H1 (cell line): ENCODE results near the gene ANKRD12. TPM values are rescaled to one million over a fixed set of nuclear protein-coding genes. Genes with fewer than 3 reads are reported as not detected.

ENCODE experiments used
- CTCF ChIA-PET: fragments of 300-600 bp; sonication (Branson Sonifier 250); formaldehyde crosslinking; loops from one replicate; lab custom pipeline; 2021; ENCODE audit not compliant: partially characterized antibody; lab: Charles Lee
- POLR2A ChIA-PET: fragments of 300-600 bp; sonication (Branson Sonifier 250); formaldehyde crosslinking; loops from one replicate; lab custom pipeline; 2021; ENCODE audit warnings: inconsistent platforms; ENCODE audit not compliant: partially characterized antibody; lab: Charles Lee
- DNase-seq, 2 experiments: peaks; one replicate each; pipeline versions ENCODE4 v3.0.0 to v3.0.0-alpha.2; 2010 to 2022; ENCODE audit warnings: low spot score in 2 of 2, low read depth in 1 of 2, mixed read lengths in 1 of 2
- FAIRE-seq: peaks from 2 replicates; lab custom pipeline; 2011; peaks lifted over from hg19 to GRCh38; lab: Jason Lieb, UNC
- H2AFZ ChIP-seq: 2 replicates; pipeline ENCODE4 v1.8.1; 2012; ENCODE audit warnings: low read length, inconsistent platforms
- H2AK5ac ChIP-seq: 2 replicates; pipeline ENCODE4 v1.6.1; 2013; ENCODE audit warnings: low read depth, low read length
- H2BK120ac ChIP-seq: replicated peaks from 2 replicates; pipeline ENCODE3; 2013; ENCODE audit warnings: low read depth, low read length, inconsistent platforms
- H2BK12ac ChIP-seq: 2 replicates; pipeline ENCODE4 v1.6.1; 2013; ENCODE audit warnings: low read depth, low read length
- H2BK15ac ChIP-seq: 2 replicates; pipeline ENCODE4 v1.6.1; 2013; ENCODE audit warnings: low read length
- H2BK20ac ChIP-seq: 2 replicates; pipeline ENCODE4 v1.6.1; 2013; ENCODE audit warnings: low read length
- H2BK5ac ChIP-seq: 2 replicates; pipeline ENCODE4 v1.6.1; 2013; ENCODE audit warnings: low read depth, low read length
- H3K14ac ChIP-seq: 2 replicates; pipeline ENCODE4 v1.6.1; 2013; ENCODE audit warnings: inconsistent platforms; ENCODE audit not compliant: insufficient read length
- H3K18ac ChIP-seq: 2 replicates; pipeline ENCODE4 v1.6.1; 2013; ENCODE audit warnings: low read length; ENCODE audit errors: extremely low read depth
- H3K23ac ChIP-seq: 2 replicates; pipeline ENCODE4 v1.6.1; 2013; ENCODE audit warnings: inconsistent platforms; ENCODE audit not compliant: insufficient read length
- H3K23me2 ChIP-seq: 2 replicates; pipeline ENCODE4 v1.6.1; 2013; ENCODE audit warnings: low read depth, low read length
- H3K27ac ChIP-seq: 2 replicates; pipeline ENCODE4 v1.6.1; 2011; ENCODE audit warnings: low read depth, low read length, inconsistent platforms
- H3K27me3 ChIP-seq, 4 experiments: replicated peaks in 1 of 4; 1 replicate in 1 of 4; 2 replicates in 3 of 4; pipeline versions ENCODE4 v1.6.1 to v1.8.1; 2011 to 2013; ENCODE audit warnings: low read length in 3 of 4, mild to moderate bottlenecking in 3 of 4, inconsistent platforms in 2 of 4, mixed read lengths in 2 of 4, moderate library complexity in 1 of 4; ENCODE audit not compliant: control insufficient read depth in 3 of 4, insufficient read depth in 3 of 4; ENCODE audit errors: extremely low read depth in 1 of 4
- H3K36me3 ChIP-seq, 4 experiments: 2 replicates each; pipeline versions ENCODE4 v1.6.1 to v1.8.1; 2011 to 2013; ENCODE audit warnings: mild to moderate bottlenecking in 4 of 4, low read length in 3 of 4, moderate library complexity in 2 of 4, control low read depth in 1 of 4, inconsistent platforms in 1 of 4; ENCODE audit not compliant: insufficient read depth in 4 of 4, control insufficient read depth in 2 of 4
- H3K4ac ChIP-seq: replicated peaks from 2 replicates; pipeline ENCODE3; 2013; ENCODE audit warnings: low read length, low read depth, mixed read lengths, inconsistent platforms; ENCODE audit not compliant: insufficient read length
- H3K4me1 ChIP-seq, 4 experiments: replicated peaks in 1 of 4; 1 replicate in 1 of 4; 2 replicates in 3 of 4; pipeline versions ENCODE4 v1.6.1 to v1.8.1; 2011 to 2013; ENCODE audit warnings: low read length in 3 of 4, inconsistent platforms in 2 of 4, mixed read lengths in 1 of 4; ENCODE audit not compliant: insufficient read depth in 4 of 4, control insufficient read depth in 3 of 4
- H3K4me2 ChIP-seq, 2 experiments: 2 replicates each; pipeline versions ENCODE4 v1.6.1 to v1.8.1; 2011 to 2013; ENCODE audit warnings: low read depth in 2 of 2, low read length in 2 of 2, control low read depth in 1 of 2, inconsistent platforms in 1 of 2, mild to moderate bottlenecking in 1 of 2; ENCODE audit not compliant: insufficient read depth in 1 of 2
- H3K4me3 ChIP-seq, 4 experiments: fragments of 200-600, 300-600 bp in 1 of 4; sonication (generic), shearing (Covaris generic), sonication (Bioruptor Twin) in 1 of 4; 2 replicates each; pipeline versions ENCODE4 v1.5.1 to v1.8.1; 2011 to 2016; ENCODE audit warnings: low read length in 4 of 4, low read depth in 3 of 4, control low read depth in 2 of 4, inconsistent platforms in 2 of 4, mild to moderate bottlenecking in 2 of 4, mixed read lengths in 1 of 4, moderate library complexity in 1 of 4; ENCODE audit not compliant: insufficient read depth in 2 of 4; ENCODE audit errors: extremely low read depth in 1 of 4
- H3K56ac ChIP-seq: replicated peaks from 2 replicates; pipeline ENCODE3; 2013; ENCODE audit warnings: low read depth, mild to moderate bottlenecking, mixed read lengths, low read length, inconsistent platforms; ENCODE audit not compliant: insufficient read length
- H3K79me1 ChIP-seq: 2 replicates; pipeline ENCODE4 v1.6.1; 2013; ENCODE audit warnings: low read depth, low read length, control low read depth
- H3K79me2 ChIP-seq, 2 experiments: 2 replicates each; pipeline versions ENCODE4 v1.6.1 to v1.8.1; 2012 to 2013; ENCODE audit warnings: low read length in 2 of 2, mild to moderate bottlenecking in 2 of 2, inconsistent platforms in 1 of 2; ENCODE audit not compliant: insufficient read depth in 2 of 2, control insufficient read depth in 1 of 2
- H3K9ac ChIP-seq, 4 experiments: replicated peaks in 1 of 4; 1 replicate in 1 of 4; 2 replicates in 3 of 4; pipeline versions ENCODE4 v1.6.1 to v1.8.1; 2011 to 2013; ENCODE audit warnings: low read depth in 3 of 4, low read length in 3 of 4, control low read depth in 2 of 4, mild to moderate bottlenecking in 2 of 4, moderate library complexity in 2 of 4, inconsistent platforms in 1 of 4; ENCODE audit errors: extremely low read depth in 1 of 4
- H3K9me3 ChIP-seq, 2 experiments: 2 replicates each; pipeline versions ENCODE4 v1.6.1 to v1.8.1; 2012 to 2013; ENCODE audit warnings: mild to moderate bottlenecking in 2 of 2, moderate library complexity in 2 of 2, control low read depth in 1 of 2, inconsistent platforms in 1 of 2, low read depth in 1 of 2, low read length in 1 of 2, mixed read lengths in 1 of 2; ENCODE audit not compliant: insufficient read depth in 2 of 2
- H4K20me1 ChIP-seq, 2 experiments: replicated peaks in 1 of 2; 2 replicates each; pipeline versions ENCODE3 to v1.8.1; 2011 to 2013; ENCODE audit warnings: inconsistent platforms in 2 of 2, low read length in 2 of 2, mild to moderate bottlenecking in 1 of 2; ENCODE audit not compliant: insufficient read depth in 2 of 2, control insufficient read depth in 1 of 2
- H4K5ac ChIP-seq: 2 replicates; pipeline ENCODE4 v1.6.1; 2013; ENCODE audit warnings: low read length, low read depth, mixed read lengths, inconsistent platforms; ENCODE audit not compliant: insufficient read length
- H4K8ac ChIP-seq: 2 replicates; pipeline ENCODE4 v1.8.0; 2013; ENCODE audit warnings: mild to moderate bottlenecking, moderate library complexity, low read length, inconsistent platforms; ENCODE audit not compliant: insufficient read depth; ENCODE audit errors: extremely low read depth
- H4K91ac ChIP-seq: replicated peaks from 2 replicates; pipeline ENCODE3; 2013; ENCODE audit warnings: low read length, mixed read lengths, inconsistent platforms; ENCODE audit not compliant: insufficient read length
- ASH2L ChIP-seq: fragments of 200-600, 300-600 bp; sonication (generic); IDR thresholded peaks from one replicate; pipeline ENCODE4 v1.7.1; 2017; ENCODE audit warnings: low read length
- ATF3 ChIP-seq: IDR thresholded peaks from 2 replicates; pipeline ENCODE4 v1.6.1; 2011; ENCODE audit warnings: low read depth, mild to moderate bottlenecking, low read length; ENCODE audit not compliant: insufficient read depth
- E2F6 ChIP-seq: IDR thresholded peaks from 2 replicates; pipeline ENCODE4 v1.6.1; 2012; ENCODE audit warnings: inconsistent platforms
- EGR1 ChIP-seq: IDR thresholded peaks from 2 replicates; pipeline ENCODE4 v1.6.1; 2011; ENCODE audit warnings: low read depth, low read length, borderline replicate concordance
- EZH2 ChIP-seq: fragments of 200-600 bp; sonication (generic); IDR thresholded peaks from 2 replicates; pipeline ENCODE4 v1.7.1; 2012; ENCODE audit warnings: low read depth, mild to moderate bottlenecking, moderate library complexity, low read length, inconsistent platforms; ENCODE audit not compliant: severe bottlenecking
- GTF2F1 ChIP-seq: IDR thresholded peaks from 2 replicates; pipeline ENCODE4 v1.6.1; 2012; ENCODE audit warnings: low read depth, low read length, improper control_type of control experiment, borderline replicate concordance
- HDAC6 ChIP-seq: IDR thresholded peaks from one replicate; pipeline ENCODE4 v1.7.1; 2012; ENCODE audit warnings: low read depth, mild to moderate bottlenecking, inconsistent platforms, low read length, moderate library complexity
- JUN ChIP-seq: IDR thresholded peaks from 2 replicates; pipeline ENCODE4 v1.6.1; 2011; ENCODE audit warnings: low read depth, mild to moderate bottlenecking, improper control_type of control experiment, low read length
- POLR2AphosphoS5 ChIP-seq: IDR thresholded peaks from 2 replicates; pipeline ENCODE4 v1.6.1; 2011; ENCODE audit warnings: low read depth, low read length
- RNF2 ChIP-seq: fragments of 200-900, 300-1000 bp; sonication (generic); IDR thresholded peaks from 2 replicates; pipeline ENCODE4 v1.7.1; 2016; ENCODE audit warnings: borderline replicate concordance, low read depth, mild to moderate bottlenecking, antibody characterized with exemption, low read length; ENCODE audit not compliant: poor library complexity, severe bottlenecking; ENCODE audit errors: missing control alignments
- SP4 ChIP-seq: IDR thresholded peaks from 2 replicates; pipeline ENCODE4 v1.6.1; 2012; ENCODE audit warnings: low read length, inconsistent platforms
- SUZ12 ChIP-seq: fragments of 200-600 bp; sonication (generic); IDR thresholded peaks from 2 replicates; pipeline ENCODE4 v1.6.1; 2012; ENCODE audit warnings: mild to moderate bottlenecking, inconsistent platforms, low read length, moderate library complexity, mixed read lengths
- WGBS, 2 experiments: shearing (Covaris generic) in 1 of 2; methylation state at CpG; one replicate each; pipeline versions ENCODE4 v1.1.6 to v1.1.7; 2013 to 2015; ENCODE audit warnings: low lambda C conversion rate in 2 of 2, mixed read lengths in 2 of 2, inconsistent platforms in 1 of 2, low coverage in 1 of 2, missing lambda C conversion rate in 1 of 2; ENCODE audit not compliant: insufficient replicate concordance in 2 of 2, insufficient coverage in 1 of 2, insufficient read length in 1 of 2; ENCODE audit errors: extremely low coverage in 1 of 2, missing lambda C conversion rate in 1 of 2; 5-methylcytosine and 5-hydroxymethylcytosine counted together
- polyA plus RNA-seq, 7 experiments: library from polyadenylated mRNA; depleted of rRNA in 3 of 7; stranded (reverse) in 5 of 7; unstranded in 2 of 7; fragments of >200 nt in 5 of 7; fragments of 200-250 nt in 2 of 7; gene quantifications; 1 replicate in 5 of 7; 2 replicates in 1 of 7; 4 replicates in 1 of 7; pipeline versions ENCODE4 v1.2.1 to v1.2.3, GENCODE V29; 2011 to 2013; ENCODE audit warnings: missing spikeins in 2 of 7, mixed read lengths in 2 of 7
- total RNA-seq: library from RNA; stranded (reverse); fragmentation: NEBNext Ultra II Directional; extraction: Animal tissue kit (Norgen Biotek cat#: 25700); gene quantifications from 2 replicates; pipeline ENCODE4 v1.2.1, GENCODE V29; 2021

Gene ANKRD12
- total and polyA plus RNA-seq, 2 of the 8 experiments (the other 6 are each of a cell fraction or from before 2014, with no cell fraction given), result 2.6 to 37.9 TPM

GRCh38 chr18:9263264-9263663 lies 126.7 kb downstream of the ANKRD12 start:
- Histone ChIP-seq H4K20me1 (no peaks in the 10 kb centered on the region), H4K8ac (no peak overlapping the region), H3K9me3 (peaks cover 0 to 4% of the 10 kb centered on the region in 2 experiments; a peak in 1 of 4 replicates), H2BK5ac (no peak overlapping the region), H3K9ac (no peak overlapping the region), H3K36me3 (peaks cover 0 to 7% (median 2%) of the 10 kb centered on the region in 4 experiments; a peak in 3 of 8 replicates), H3K4me2 (no peak overlapping the region), H3K23me2 (no peaks in the 10 kb centered on the region), H3K56ac (no peak overlapping the region), H4K5ac (no peak overlapping the region), H3K79me1 (no peaks in the 10 kb centered on the region), H3K27me3 (no peaks in the 10 kb centered on the region), H3K4me1 (peaks cover 0 to 5% (median 1%) of the 10 kb centered on the region in 4 experiments; a peak in 2 of 7 replicates), H2BK12ac (no peak overlapping the region), H4K91ac (no peak overlapping the region), H3K27ac (no peak overlapping the region), H2BK15ac (no peak overlapping the region), H2BK20ac (no peak overlapping the region), H3K23ac (no peak overlapping the region), H2BK120ac (no peak overlapping the region), H3K79me2 (no peaks in the 10 kb centered on the region), H2AK5ac (no peak overlapping the region), H2AFZ (no peak overlapping the region), H3K4ac (no peak overlapping the region), H3K18ac (no peak overlapping the region), H3K4me3 (no peak overlapping the region)
- WGBS, 2 experiments, result 90% methylated on average over 1 of the region's 1 CpG; no CpG with 5 or more reads in 1 of the 2 experiments
- DNase-seq (no peak), FAIRE-seq (no peak)
- POLR2A ChIA-PET, result no interaction called here
- TF ChIP-seq EGR1 (no peak), GTF2F1 (no peak), EZH2 (no peak), RNF2 (no peak), JUN (no peak), SUZ12 (no peak), POLR2AphosphoS5 (no peak), ATF3 (no peak), SP4 (no peak), HDAC6 (no peak), E2F6 (no peak), ASH2L (no peak)
- TF ChIP-seq, all 59 proteins: peak for 0
- H3K14ac ChIP-seq, result no peak overlapping the region
- CTCF ChIA-PET, result no interaction called here
